ENCODE measurements around the gene RUFY4. TPM values are rescaled to one million over a fixed set of nuclear protein-coding genes. Genes with fewer than 3 reads are reported as not detected.

RUFY4 gene
- total RNA-seq, 4 donors from 2014 or later, result 0.07 TPM; not detected in 3

DNA sequence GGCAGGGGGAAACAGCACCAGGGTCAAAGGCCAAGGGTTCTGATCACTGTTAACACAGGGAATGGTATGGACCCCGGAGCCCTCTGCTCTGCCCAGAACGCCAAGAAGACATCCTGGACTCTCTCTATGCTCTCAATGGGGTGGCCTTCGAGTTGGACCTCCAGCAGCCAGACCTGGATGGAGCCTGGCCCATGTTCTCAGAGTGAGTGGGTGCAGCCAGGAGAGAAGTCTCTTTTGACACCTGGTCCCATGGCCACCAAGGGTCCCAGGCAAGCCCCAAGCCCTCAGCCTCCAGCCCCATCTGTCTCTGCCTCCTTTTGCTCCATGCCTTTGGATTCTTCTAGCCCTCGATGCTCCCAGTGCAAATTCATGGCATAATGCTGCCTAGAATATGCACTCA is 4.1 kb downstream of the RUFY4 start:
- DNase-seq, result no peak
- intact Hi-C loops (cut with DNase I; ENCODE audit: low total_unique reads), result no loop called here
- no peaks in the 10 kb centered on the region for H3K27me3 ChIP-seq
- H3K4me3 ChIP-seq, result no peak overlapping the region
- TF ChIP-seq, protein P1, sequence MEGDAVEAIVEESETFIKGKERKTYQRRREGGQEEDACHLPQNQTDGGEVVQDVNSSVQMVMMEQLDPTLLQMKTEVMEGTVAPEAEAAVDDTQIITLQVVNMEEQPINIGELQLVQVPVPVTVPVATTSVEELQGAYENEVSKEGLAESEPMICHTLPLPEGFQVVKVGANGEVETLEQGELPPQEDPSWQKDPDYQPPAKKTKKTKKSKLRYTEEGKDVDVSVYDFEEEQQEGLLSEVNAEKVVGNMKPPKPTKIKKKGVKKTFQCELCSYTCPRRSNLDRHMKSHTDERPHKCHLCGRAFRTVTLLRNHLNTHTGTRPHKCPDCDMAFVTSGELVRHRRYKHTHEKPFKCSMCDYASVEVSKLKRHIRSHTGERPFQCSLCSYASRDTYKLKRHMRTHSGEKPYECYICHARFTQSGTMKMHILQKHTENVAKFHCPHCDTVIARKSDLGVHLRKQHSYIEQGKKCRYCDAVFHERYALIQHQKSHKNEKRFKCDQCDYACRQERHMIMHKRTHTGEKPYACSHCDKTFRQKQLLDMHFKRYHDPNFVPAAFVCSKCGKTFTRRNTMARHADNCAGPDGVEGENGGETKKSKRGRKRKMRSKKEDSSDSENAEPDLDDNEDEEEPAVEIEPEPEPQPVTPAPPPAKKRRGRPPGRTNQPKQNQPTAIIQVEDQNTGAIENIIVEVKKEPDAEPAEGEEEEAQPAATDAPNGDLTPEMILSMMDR (IDR thresholded peaks at IDR 0.05), result no peak
- no peak for TF ChIP-seq POLR2A (IDR thresholded peaks at IDR 0.05)
- H3K27ac ChIP-seq, result no peak overlapping the region
- no peaks in the 10 kb centered on the region for H3K4me1 ChIP-seq
- H3K36me3 ChIP-seq, result no peaks in the 10 kb centered on the region
- no peaks in the 10 kb centered on the region for H3K9me3 ChIP-seq

DNA sequence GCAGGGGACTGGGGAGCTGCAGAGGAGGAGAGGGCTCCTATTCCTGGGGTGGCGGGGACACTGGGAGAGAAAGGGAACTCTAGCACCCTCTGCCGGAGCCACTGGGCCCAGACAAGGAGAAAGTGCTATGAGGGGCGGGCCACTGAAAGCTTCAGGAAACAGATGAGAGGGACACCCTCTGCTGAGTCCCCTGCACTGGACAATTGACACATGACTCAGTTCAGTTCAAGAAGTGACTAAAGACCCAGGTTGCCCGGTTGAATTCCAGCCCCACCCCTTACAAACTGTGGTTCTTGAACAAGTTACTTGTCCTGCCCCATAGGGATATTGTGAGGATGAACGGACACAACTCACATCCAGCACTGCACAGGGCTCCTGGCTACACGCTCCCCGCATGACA is 5.0 kb downstream of the RUFY4 start:
- Histone ChIP-seq H3K4me3 (no peak overlapping the region), H3K9me3 (no peaks in the 10 kb centered on the region), H3K36me3 (no peaks in the 10 kb centered on the region), H3K4me1 (no peaks in the 10 kb centered on the region), H3K27ac (no peak overlapping the region), H3K27me3 (no peaks in the 10 kb centered on the region)
- intact Hi-C loops (cut with DNase I; ENCODE audit: low total_unique reads), result no loop called here
- DNase-seq, result no peak
- TF ChIP-seq, protein P1 (IDR thresholded peaks at IDR 0.05), result peak in 1 of 4 experiments; percentile 7
- TF ChIP-seq POLR2A (IDR thresholded peaks at IDR 0.05), result no peak

GRCh38 chr2:218075975-218076811 is 7.1 kb downstream of the RUFY4 start:
- intact Hi-C loops (cut with DNase I; ENCODE audit: low total_unique reads), result no loop called here
- Histone ChIP-seq H3K27ac (no peak overlapping the region), H3K4me1 (no peaks in the 10 kb centered on the region), H3K27me3 (no peaks in the 10 kb centered on the region), H3K36me3 (no peaks in the 10 kb centered on the region), H3K9me3 (no peaks in the 10 kb centered on the region), H3K4me3 (no peak overlapping the region)
- TF ChIP-seq, protein P1 (IDR thresholded peaks at IDR 0.05), result no peak
- TF ChIP-seq POLR2A (IDR thresholded peaks at IDR 0.05), result no peak
- no peak for DNase-seq

DNA sequence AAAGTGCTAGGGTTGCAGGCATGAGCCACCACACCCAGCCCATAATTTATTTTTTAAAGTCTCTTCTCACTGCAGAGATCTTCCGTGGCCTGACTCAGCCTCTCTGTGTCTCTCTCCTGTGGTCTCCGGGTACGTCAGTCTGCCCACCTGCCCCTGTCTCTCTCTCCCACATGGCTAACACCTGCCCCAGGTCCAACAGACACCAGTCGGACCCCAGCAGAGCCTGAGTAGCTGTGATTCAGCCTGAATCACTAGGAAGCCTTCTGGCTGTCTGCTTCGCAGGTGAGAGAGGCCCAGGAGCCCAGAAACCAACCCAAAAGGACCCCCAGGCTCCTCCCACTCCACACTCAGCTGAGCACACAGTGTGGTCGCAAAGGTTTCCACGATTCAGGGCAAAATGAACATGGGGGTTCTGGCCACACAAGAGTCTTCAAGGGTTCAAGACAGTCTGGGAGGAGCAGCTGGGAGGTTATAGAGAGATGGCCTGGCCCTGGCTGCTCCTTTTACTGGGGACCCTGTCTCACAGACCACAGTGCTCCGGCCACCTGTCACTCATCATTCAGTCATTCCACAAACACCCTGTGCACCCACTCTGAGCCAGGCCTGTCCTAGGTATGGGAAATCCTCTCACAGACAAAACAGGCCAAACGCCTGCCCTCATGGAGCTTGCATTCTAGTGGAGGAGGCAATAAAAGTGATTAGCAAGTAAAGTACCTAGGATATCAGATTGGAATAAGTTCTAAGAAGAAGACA is 8.6 kb downstream of the RUFY4 start:
- intact Hi-C loops (cut with DNase I; ENCODE audit: low total_unique reads), result no loop called here
- H3K4me3 ChIP-seq, result no peak overlapping the region
- H3K4me1 ChIP-seq, result no peaks in the 10 kb centered on the region
- DNase-seq, result no peak
- no peaks in the 10 kb centered on the region for H3K9me3 ChIP-seq
- no peaks in the 10 kb centered on the region for H3K36me3 ChIP-seq
- TF ChIP-seq, protein P1 (IDR thresholded peaks at IDR 0.05), result no peak
- no peak for TF ChIP-seq POLR2A (IDR thresholded peaks at IDR 0.05)
- H3K27me3 ChIP-seq, result no peaks in the 10 kb centered on the region
- no peak overlapping the region for H3K27ac ChIP-seq
